ENCODE data around the gene DCN.

The DCN gene

DNA sequence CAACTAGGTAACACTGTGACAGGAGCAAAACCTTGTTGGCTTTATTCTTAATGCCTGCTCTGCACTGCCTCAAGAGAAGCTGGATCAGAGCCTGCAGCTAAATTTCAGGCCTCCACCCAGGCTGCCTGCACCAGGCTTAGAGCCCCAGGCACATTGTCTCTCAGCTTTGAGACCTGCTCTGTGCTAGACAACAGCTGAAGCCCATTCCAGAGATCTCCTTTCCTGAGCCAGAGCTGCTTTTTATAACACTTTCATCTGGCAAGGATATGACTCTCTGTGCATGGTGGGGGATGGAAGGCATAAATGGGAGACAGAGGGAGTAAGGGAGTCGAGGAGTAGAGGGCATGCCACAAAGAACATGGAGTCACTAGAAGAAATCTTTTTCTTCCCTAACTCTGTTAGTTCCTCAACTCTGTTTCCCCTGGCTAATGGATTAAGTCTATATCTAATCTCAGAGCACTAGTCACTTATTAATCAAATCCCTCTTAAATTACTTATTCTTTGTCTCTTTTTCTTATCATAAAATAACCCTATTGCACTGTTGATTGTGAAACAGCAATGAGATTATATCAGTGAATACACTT is 44.2 kb downstream of the DCN start:
- Mint-ChIP-seq H3K9me3 (peaks cover 3% of the 10 kb centered on the region), H3K4me1 (ENCODE audit: low read depth) (no peaks in the 10 kb centered on the region), H3K36me3 (ENCODE audit: low read depth) (no peaks in the 10 kb centered on the region), H3K4me3 (no peak overlapping the region), H3K27ac (no peak overlapping the region), H3K27me3 (peaks cover 4% of the 10 kb centered on the region)

DNA sequence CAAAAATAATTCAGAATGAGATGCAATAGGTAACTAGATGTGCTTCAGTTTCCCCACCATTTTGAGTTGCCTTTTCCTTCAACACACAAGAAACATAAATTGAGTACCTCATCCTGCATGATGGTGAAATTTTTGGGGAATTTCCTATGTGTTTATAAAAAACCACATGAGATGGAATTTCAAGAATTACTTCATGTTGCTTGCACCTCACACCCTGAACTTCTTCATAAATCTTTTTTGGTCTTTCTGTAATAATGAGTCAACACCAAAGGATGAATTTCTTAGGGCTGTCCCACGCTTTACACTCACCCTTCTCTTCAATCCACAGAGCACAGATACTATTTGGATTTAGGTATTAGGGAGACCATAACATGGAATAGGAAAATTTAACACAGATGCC is 48.7 kb downstream of the DCN start:
- no peak overlapping the region for H3K4me3 Mint-ChIP-seq
- H3K27me3 Mint-ChIP-seq, result peaks cover 9% of the 10 kb centered on the region
- H3K27ac Mint-ChIP-seq, result no peak overlapping the region
- no peaks in the 10 kb centered on the region for H3K4me1 Mint-ChIP-seq (ENCODE audit: low read depth)
- H3K36me3 Mint-ChIP-seq (ENCODE audit: low read depth), result no peaks in the 10 kb centered on the region
- H3K9me3 Mint-ChIP-seq, result peaks cover 3% of the 10 kb centered on the region

DNA sequence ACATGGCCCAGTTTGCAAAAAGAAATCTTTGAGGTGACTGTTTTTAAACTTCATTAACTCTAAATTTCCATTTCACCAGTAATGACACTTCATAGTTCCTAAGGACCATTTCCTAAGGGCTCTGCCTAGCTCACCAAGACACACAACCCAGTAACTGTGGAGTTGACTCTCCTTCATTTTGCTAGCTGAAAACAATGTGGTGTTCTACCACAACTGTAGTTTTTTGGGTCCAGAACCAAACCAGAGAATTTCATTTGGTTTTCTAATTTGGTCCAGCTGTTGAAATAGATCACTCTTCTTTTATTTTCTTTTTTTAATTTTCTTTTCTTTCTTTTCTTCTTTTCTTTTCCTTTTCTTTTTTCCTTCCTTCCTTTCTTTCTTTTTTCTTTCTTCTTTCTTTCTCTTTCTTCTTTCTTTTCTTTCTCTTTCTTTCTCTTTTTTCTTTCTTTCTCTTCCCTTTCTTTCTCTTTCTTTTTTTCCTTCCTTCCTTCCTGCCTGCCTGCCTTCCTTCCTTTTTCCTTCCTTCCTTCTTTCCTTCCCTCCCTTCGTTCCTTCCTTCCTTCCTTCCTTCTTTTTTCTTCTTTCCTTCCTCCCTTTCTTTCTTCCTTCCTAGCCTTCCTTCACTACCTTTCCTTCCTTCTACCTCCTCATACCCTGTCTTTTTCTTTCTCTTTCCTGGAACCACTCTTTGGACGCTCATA is 52.8 kb downstream of the DCN start:
- H3K4me1 Mint-ChIP-seq (ENCODE audit: low read depth), result no peaks in the 10 kb centered on the region
- no peak overlapping the region for H3K4me3 Mint-ChIP-seq
- H3K27ac Mint-ChIP-seq, result no peak overlapping the region
- H3K9me3 Mint-ChIP-seq, result no peaks in the 10 kb centered on the region
- H3K36me3 Mint-ChIP-seq (ENCODE audit: low read depth), result no peaks in the 10 kb centered on the region
- H3K27me3 Mint-ChIP-seq, result peaks cover 12% of the 10 kb centered on the region

DNA sequence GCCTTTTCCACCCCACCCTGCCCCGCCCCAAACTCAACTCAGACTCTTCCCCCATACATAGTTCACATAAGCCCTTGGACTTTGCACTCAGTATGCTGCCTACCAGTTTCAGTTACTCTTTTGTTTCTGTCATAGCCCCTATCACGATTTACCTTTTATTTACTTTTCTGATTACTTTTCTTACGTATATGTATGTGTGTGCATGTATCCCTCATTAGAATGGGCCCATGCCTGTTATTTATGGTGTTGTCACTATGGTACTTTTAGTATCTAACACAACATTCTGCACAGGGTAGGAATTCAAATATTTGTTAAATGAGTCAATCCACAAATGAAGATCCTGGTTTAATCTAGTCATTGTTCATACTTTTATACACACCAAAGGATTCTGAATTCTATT is 54.9 kb downstream of the DCN start:
- no peak overlapping the region for H3K27ac Mint-ChIP-seq
- H3K4me1 Mint-ChIP-seq (ENCODE audit: low read depth), result no peaks in the 10 kb centered on the region
- H3K27me3 Mint-ChIP-seq, result peaks cover 12% of the 10 kb centered on the region
- H3K4me3 Mint-ChIP-seq, result no peak overlapping the region
- H3K9me3 Mint-ChIP-seq, result no peaks in the 10 kb centered on the region
- H3K36me3 Mint-ChIP-seq (ENCODE audit: low read depth), result no peaks in the 10 kb centered on the region

DNA sequence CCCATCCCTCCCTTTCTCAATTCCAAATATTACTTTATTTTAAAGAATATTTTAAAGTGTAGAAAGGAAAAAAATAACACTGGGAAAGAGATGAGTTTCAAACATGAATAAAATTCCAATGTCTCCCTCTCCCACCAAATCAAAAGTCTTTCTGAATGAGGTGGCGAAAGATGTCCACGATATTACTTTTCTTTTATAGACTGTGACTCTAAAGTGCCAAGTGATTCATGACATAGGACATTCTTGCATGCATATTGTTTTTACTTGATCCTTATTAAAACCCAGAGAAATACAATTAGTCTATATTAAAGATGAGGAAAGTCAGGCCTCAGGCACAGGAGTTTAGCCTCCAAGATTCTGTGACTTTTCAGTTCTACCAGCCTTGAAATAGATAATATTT is 55.3 kb downstream of the DCN start:
- H3K4me1 Mint-ChIP-seq (ENCODE audit: low read depth), result no peaks in the 10 kb centered on the region
- no peak overlapping the region for H3K27ac Mint-ChIP-seq
- no peak overlapping the region for H3K4me3 Mint-ChIP-seq
- H3K27me3 Mint-ChIP-seq, result peaks cover 12% of the 10 kb centered on the region
- H3K9me3 Mint-ChIP-seq, result no peaks in the 10 kb centered on the region
- no peaks in the 10 kb centered on the region for H3K36me3 Mint-ChIP-seq (ENCODE audit: low read depth)

DNA sequence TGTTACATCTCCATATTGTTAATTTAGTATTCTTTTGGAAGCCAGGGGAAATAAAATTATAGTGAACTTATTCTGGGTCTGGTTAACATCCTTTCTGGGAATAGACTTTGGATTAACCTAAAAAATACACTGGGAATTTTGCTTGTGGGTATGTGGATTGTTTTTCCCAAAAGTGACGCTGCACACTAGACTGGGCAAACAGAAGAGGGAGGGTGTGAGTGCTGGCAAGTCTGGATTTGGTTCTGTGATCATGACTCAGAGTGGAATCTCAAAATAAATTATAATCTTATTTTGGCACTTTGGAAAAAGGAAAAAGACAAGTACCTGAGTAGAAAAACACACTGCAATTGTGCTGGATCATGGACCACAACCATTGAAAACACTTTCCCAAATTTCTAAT is 56.1 kb downstream of the DCN start:
- no peaks in the 10 kb centered on the region for H3K36me3 Mint-ChIP-seq (ENCODE audit: low read depth)
- H3K4me1 Mint-ChIP-seq (ENCODE audit: low read depth), result no peaks in the 10 kb centered on the region
- no peak overlapping the region for H3K4me3 Mint-ChIP-seq
- H3K27ac Mint-ChIP-seq, result no peak overlapping the region
- H3K27me3 Mint-ChIP-seq, result peaks cover 7% of the 10 kb centered on the region
- no peaks in the 10 kb centered on the region for H3K9me3 Mint-ChIP-seq

DNA sequence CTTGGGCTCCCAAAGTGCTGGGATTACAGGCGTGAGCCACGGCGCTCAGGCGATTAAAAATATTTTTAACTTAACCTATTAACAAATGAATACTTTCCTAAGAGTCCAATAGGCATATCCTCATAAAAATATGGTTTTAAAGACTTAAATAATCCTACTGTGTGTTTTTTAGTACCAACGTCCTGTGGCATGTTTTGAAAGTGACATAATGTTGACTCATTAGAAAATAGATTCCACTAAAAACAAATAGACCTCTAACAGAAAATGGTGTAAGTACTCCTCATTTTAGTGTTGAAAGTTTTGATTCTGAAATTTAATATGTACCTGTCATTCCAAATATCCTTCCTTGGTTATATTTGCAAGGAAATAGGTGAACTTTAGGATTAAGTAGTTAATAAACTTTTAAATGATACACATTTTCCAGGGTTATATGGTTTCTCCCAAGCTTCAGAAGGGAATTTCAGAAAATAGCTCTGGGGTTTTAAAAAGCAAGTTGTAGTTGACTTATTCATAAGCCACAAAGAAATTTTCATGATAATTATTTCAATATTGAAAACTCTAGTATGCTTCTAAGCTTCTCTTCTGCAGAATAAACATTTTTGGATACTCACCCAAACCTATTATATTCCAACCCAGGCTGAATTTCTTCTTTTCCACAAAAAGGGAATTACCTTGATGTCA is 59.2 kb downstream of the DCN start:
- H3K9me3 Mint-ChIP-seq, result no peaks in the 10 kb centered on the region
- peaks cover 3% of the 10 kb centered on the region for H3K27me3 Mint-ChIP-seq
- no peak overlapping the region for H3K27ac Mint-ChIP-seq
- no peaks in the 10 kb centered on the region for H3K36me3 Mint-ChIP-seq (ENCODE audit: low read depth)
- no peaks in the 10 kb centered on the region for H3K4me1 Mint-ChIP-seq (ENCODE audit: low read depth)
- no peak overlapping the region for H3K4me3 Mint-ChIP-seq

DNA sequence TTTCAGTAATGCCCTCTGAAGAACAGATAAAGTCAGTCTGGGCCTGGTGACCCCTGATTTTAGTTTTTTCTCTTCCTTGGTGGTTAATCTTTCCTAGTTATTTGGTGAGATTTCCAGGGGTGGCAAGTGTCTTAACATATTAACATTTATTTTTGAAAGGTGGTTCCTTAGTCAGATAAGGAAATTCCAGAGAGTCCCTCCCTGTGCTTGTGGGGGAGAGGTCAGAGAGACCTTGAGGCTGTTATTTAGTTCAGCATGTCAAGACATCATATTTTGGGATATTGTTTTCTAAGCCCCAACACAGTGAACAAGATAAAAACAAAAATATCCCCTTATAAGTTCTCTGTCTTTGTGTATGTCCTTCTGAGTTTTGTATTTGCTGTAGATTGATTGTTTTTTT is 61.8 kb downstream of the DCN start:
- no peak overlapping the region for H3K4me3 Mint-ChIP-seq
- no peaks in the 10 kb centered on the region for H3K27me3 Mint-ChIP-seq
- H3K27ac Mint-ChIP-seq, result no peak overlapping the region
- no peaks in the 10 kb centered on the region for H3K9me3 Mint-ChIP-seq
- H3K4me1 Mint-ChIP-seq (ENCODE audit: low read depth), result no peaks in the 10 kb centered on the region
- H3K36me3 Mint-ChIP-seq (ENCODE audit: low read depth), result no peaks in the 10 kb centered on the region

DNA sequence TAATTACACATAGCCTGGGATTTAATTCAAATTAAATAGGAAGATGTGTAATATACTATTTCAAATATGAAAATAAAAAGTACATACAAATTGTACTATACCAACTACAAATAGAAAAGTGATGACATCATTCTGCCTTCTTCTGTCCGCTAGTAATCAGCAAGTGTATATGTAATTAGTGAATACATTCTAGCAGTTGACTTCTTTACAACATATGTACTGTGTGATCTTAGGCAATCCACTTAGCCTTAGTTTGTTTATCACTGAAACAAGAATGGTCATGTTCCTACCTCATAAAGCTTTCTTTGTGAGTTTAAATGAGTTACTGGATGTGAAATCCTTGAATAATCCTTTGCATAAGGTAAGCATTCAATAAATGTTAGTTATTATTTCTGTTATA is 63.5 kb downstream of the DCN start:
- Mint-ChIP-seq H3K27me3 (no peaks in the 10 kb centered on the region), H3K27ac (no peak overlapping the region), H3K4me3 (no peak overlapping the region), H3K4me1 (ENCODE audit: low read depth) (no peaks in the 10 kb centered on the region), H3K36me3 (ENCODE audit: low read depth) (no peaks in the 10 kb centered on the region), H3K9me3 (no peaks in the 10 kb centered on the region)

DNA sequence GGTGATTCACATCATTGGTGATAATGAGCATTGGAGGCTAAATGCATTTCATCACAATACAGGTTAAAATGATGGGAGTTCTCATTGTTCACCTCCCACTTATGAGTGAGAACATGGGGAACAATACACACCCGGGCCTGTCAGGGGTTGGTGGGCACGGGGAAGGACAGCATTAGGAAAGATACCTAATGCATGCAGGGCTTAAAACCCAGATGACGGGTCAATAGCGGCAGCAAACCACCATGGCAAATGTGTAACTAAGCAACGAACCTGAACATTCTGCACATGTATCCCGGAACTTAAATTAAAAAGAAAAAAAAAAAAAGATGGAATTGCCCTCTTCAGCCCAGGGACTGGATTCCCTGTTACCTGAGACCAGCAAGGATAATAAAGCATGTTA is 69.0 kb downstream of the DCN start:
- Mint-ChIP-seq H3K36me3 (ENCODE audit: low read depth) (no peaks in the 10 kb centered on the region), H3K4me1 (ENCODE audit: low read depth) (no peaks in the 10 kb centered on the region), H3K4me3 (no peak overlapping the region), H3K27ac (no peak overlapping the region), H3K9me3 (no peaks in the 10 kb centered on the region), H3K27me3 (peaks cover 3% of the 10 kb centered on the region)

DNA sequence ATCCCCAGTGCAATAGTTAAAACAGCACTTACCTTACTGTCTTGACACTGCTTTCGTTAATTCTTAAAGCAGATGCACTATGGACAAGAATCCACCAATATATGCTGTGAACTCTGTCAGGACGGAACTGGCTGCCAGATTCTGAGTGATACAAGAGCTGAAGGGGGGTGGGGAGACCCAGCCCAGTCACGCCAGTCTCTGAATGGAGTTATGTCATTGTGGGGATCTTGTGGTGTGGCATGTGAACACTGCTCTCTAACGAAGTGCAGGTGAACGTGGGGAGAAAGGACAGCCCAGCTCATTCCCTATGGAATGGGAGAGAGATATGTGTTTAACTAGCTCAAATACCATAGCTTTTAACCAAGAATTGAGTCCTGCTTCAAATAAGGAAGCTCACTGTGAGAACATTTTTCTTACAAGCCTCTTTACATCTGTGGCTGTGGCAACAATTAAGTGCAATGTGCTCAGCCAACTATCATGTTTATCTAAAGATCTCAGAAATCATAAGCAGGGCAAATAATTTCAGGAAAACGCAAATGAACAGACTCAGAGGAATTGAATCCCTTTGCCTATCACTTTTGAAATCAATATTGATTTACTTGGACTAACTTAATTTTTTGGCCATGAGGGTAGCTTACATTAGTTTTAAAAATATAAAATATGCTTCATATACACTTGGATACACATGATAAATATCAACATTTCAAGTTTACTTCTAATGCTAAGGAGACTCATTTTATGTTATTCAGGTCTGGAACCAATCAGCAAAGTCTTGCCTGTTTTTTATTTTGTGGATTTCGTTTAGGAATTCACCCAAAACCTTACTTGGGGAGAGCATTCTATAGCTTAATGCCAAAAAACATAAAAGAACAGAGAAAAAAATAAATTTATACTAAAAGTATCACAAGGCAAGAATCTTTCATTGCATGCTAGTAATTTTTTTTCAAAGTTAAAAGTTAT is 71.0 kb downstream of the DCN start, which contains the start of gene LUM:
LUM (minus strand) TSS at position 129 of the 960 bp plus-strand sequence. CDS start 2,515 bp downstream, outside the sequence.
- no peak within 1 kb of the TSS for H3K4me3 Mint-ChIP-seq
- no peaks in the 10 kb centered on the region for H3K9me3 Mint-ChIP-seq
- H3K27me3 Mint-ChIP-seq, result peaks cover 3% of the 10 kb centered on the region
- no peaks in the 10 kb centered on the region for H3K36me3 Mint-ChIP-seq (ENCODE audit: low read depth)
- no peak within 1 kb of the TSS for H3K27ac Mint-ChIP-seq
- no peaks in the 10 kb centered on the region for H3K4me1 Mint-ChIP-seq (ENCODE audit: low read depth)

DNA sequence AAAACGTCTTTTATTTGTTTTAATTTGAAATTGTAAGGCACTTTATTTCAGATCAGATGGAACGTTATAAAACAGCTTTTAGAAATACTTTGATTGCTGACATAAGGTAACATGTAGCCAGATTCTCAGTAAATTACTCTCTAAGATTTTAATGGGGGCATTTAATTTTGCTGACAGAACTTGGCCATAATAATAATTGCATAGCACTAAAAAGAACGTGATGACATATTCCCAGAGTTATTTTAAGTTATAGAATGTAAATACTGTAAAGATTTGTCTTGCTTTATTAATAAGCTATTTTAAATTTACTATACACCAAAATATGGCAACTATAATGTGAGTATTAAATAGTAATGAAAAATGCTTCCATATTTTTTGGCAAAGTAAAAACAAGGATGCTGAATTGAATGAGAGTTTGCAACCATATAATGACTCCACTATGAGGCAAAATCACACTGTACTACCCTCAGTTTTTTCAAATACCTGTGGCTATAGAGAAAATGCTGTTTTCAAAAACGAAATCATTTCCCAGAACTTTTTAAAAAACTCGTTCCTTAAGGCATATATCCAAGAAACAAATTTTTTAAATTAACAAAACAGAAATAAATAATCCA is 72.2 kb downstream of the DCN start:
- Mint-ChIP-seq H3K4me1 (ENCODE audit: low read depth) (no peaks in the 10 kb centered on the region), H3K9me3 (no peaks in the 10 kb centered on the region), H3K36me3 (ENCODE audit: low read depth) (no peaks in the 10 kb centered on the region), H3K27ac (no peak overlapping the region), H3K27me3 (peaks cover 3% of the 10 kb centered on the region), H3K4me3 (no peak overlapping the region)

DNA sequence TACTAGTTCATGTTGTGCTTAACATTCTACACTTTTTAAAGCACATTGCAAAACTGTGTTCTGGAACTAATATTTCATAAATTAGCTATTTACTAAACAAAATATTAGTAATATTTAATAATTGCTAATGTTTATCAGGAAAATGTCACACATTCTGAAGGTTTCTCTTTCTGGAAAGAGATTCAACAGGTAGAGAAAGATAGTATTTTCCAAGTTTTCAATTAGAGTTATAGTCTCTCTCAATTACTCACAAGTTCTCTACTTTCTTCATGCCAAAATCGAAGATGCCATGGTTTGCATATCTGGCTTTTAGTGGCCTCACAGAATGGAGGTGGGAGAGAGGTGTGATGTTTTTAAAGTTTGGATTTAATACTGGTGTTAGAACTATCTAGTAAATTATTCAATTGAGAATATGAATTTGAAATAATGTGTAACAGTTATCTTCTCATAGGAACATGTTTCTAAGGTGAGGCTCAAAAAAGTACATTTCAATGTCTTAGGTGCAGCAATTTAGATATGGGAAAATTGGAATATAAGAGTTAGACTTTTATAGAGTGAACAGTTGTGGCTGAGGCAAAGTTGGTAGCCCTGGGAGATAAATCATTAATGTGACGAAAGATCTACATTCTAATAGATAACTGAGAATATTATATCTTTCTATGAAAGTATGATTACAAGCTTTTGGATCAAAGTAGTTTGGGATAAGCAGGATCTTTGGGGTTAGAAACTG is 72.9 kb downstream of the DCN start:
- Mint-ChIP-seq H3K9me3 (no peaks in the 10 kb centered on the region), H3K27ac (no peak overlapping the region), H3K4me1 (ENCODE audit: low read depth) (no peaks in the 10 kb centered on the region), H3K27me3 (peaks cover 3% of the 10 kb centered on the region), H3K36me3 (ENCODE audit: low read depth) (no peaks in the 10 kb centered on the region), H3K4me3 (no peak overlapping the region)

DNA sequence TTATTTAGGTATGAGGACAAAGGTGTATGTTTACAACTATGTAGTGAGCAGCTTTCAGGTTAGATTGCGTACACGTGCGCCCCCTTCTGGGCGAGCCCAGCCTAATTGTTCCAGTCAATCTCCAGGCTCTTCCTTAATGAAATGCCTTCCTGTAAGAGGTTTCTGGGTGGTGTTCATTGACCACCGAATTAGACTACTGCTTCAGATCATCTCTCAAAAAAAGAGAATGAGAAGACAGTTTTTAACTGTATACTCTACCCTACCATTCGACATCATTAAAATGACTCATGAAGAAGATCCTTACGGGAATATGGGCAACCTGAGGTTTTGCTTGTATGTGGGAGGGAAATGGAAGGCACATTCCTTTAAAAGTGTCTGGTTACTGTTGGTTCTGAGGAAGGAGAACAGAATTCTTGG is 73.5 kb downstream of the DCN start:
- H3K36me3 Mint-ChIP-seq (ENCODE audit: low read depth), result no peaks in the 10 kb centered on the region
- no peaks in the 10 kb centered on the region for H3K4me1 Mint-ChIP-seq (ENCODE audit: low read depth)
- no peak overlapping the region for H3K27ac Mint-ChIP-seq
- H3K9me3 Mint-ChIP-seq, result no peaks in the 10 kb centered on the region
- H3K27me3 Mint-ChIP-seq, result peaks cover 3% of the 10 kb centered on the region
- no peak overlapping the region for H3K4me3 Mint-ChIP-seq

Data from stimulated activated naive CD8-positive, alpha-beta T cell treated with anti-CD3 and anti-CD28 coated beads, Interleukin-15, Interleukin-2, amounts not matched to agents 100 ng/mL and 50 ng/mL, for 24 hours (primary cell).